NCI-H1694 (cell line): ENCODE results near the gene ENKD1.

Experiments
- DNase-seq: peaks from one replicate; lab custom pipeline; 2025; lab: John Stamatoyannopoulos, UW

Gene ENKD1

GRCh38 chr16:67663877-67664222 lies 2.7 kb downstream of the ENKD1 start:
- no peak for DNase-seq

GRCh38 chr16:67663151-67663876 lies 3.2 kb downstream of the ENKD1 start:
- DNase-seq, result no peak

GRCh38 chr16:67662653-67663010 lies 3.9 kb downstream of the ENKD1 start:
- DNase-seq, result no peak

- DNase-seq, result no peak
Measured at GRCh38 chr16:67661886-67662652, 4.5 kb downstream of the ENKD1 start.

- DNase-seq, result no peak
Measured at GRCh38 chr16:67661101-67661761, 5.3 kb downstream of the ENKD1 start.

GRCh38 chr16:67660564-67661028 lies 6.0 kb downstream of the ENKD1 start, which contains the start of gene PARD6A:
Gene PARD6A (plus strand): TSS chr16:67660960. CDS start chr16:67661039, 79 bp downstream.
- DNase-seq, result peak; percentile 86

- DNase-seq, result peak; percentile 74
Measured at GRCh38 chr16:67659675-67660563, 6.6 kb downstream of the ENKD1 start, which contains the start of gene ACD. Gene ACD (minus strand): TSS chr16:67660260. CDS start chr16:67660220, 40 bp downstream.

- no peak for DNase-seq
Measured at GRCh38 chr16:67658849-67659674, 7.5 kb downstream of the ENKD1 start.

- no peak for DNase-seq
Measured at GRCh38 chr16:67657751-67658518, 8.6 kb downstream of the ENKD1 start.

- DNase-seq, result no peak
Measured at GRCh38 chr16:67657017-67657608, 9.4 kb downstream of the ENKD1 start.

GRCh38 chr16:67656344-67657016 lies 10.1 kb downstream of the ENKD1 start:
- no peak for DNase-seq

GRCh38 chr16:67655363-67655762 lies 11.2 kb downstream of the ENKD1 start:
- no peak for DNase-seq

GRCh38 chr16:67654403-67654911 lies 12.1 kb downstream of the ENKD1 start:
- no peak for DNase-seq

GRCh38 chr16:67653789-67654402 lies 12.7 kb downstream of the ENKD1 start:
- no peak for DNase-seq

GRCh38 chr16:67653128-67653788 lies 13.3 kb downstream of the ENKD1 start:
- no peak for DNase-seq

GRCh38 chr16:67652578-67653127 lies 13.9 kb downstream of the ENKD1 start:
- no peak for DNase-seq

- no peak for DNase-seq
Measured at GRCh38 chr16:67651847-67652246, 14.7 kb downstream of the ENKD1 start.
